ENCODE data around the gene AGBL4. TPM values are rescaled to one million over a fixed set of nuclear protein-coding genes. Genes with fewer than 3 reads are reported as not detected.

Gene AGBL4
- total and polyA plus RNA-seq, 9 of the 15 experiments (the other 6 are each of a cell fraction or from before 2014, with no cell fraction given) = 0.11 TPM; not detected in 7

DNA sequence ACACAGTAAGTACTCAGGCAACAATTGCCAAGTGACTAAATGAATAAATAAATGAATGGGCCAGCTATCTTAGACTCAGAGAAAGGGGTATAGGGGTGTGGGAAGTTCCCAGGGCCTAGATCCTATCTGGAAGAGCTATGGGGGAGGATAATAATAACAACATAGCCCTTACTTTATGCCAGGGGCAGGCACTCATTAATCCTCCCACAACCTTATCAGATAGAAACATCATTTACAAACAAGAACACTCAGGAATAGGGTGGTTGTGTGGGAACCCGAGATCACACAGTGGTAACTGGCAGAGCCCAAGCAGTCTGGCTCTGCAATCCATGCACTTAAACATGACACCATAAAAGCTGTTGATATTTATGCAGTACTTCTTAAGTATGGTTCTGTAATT is 1423.6 kb downstream of the AGBL4 start:
- H3K9me1 ChIP-seq (ENCODE audit: control insufficient read depth, insufficient read depth, low read length) = no peaks in the 10 kb centered on the region
- H3K9me3 ChIP-seq (replicated peaks; ENCODE audit: control insufficient read depth, insufficient read depth, low read depth, low read length) = no peaks in the 10 kb centered on the region
- ChIA-PET POLR2A (no interaction called here), CTCF (ENCODE audit: low intra/inter-chr PET ratio) (interaction anchor here (0.6 kb wide), 1 partner anchor 387 kb away, joined by 3 read pairs; no protein-coding TSS in a partner anchor)
- no peak overlapping the region for H3K4me3 ChIP-seq
- DNase-seq (ENCODE audit: extremely low read depth in 1 of 4, low spot score in 3 of 4) = no peak
- H3K9ac ChIP-seq (ENCODE audit: insufficient read depth in 1 of 2, low read depth in 2 of 2, low read length in 2 of 2) = no peak overlapping the region
- in situ Hi-C loops (cut with MboI) (no loop called here), intact Hi-C loops (cut with micrococcal nuclease) (no loop called here)
- no peak overlapping the region for H2AFZ ChIP-seq (ENCODE audit: low read depth, low read length)
- H4K20me1 ChIP-seq (replicated peaks; ENCODE audit: control insufficient read depth, insufficient read depth, low read length) = no peaks in the 10 kb centered on the region
- H3K4me2 ChIP-seq (ENCODE audit: insufficient read depth, low read length) = no peak overlapping the region
- no peaks in the 10 kb centered on the region for H3K36me3 ChIP-seq (ENCODE audit: control insufficient read depth, insufficient read depth, low read length)
- ATAC-seq = no peak
- no TSS peak for BruUV-seq (replicated peaks)
- 0% methylated on average over 1 of the region's 1 CpG for WGBS (ENCODE audit: insufficient coverage, low coverage, missing lambda C conversion rate)
- no peak for TF ChIP-seq ZNF212 (CRISPR knock-in tag; IDR thresholded peaks at IDR 0.05)
- no peak for TF ChIP-seq RHOXF2B (CRISPR knock-in tag; conservative IDR thresholded peaks at IDR 0.05)
- TF ChIP-seq, protein P1, sequence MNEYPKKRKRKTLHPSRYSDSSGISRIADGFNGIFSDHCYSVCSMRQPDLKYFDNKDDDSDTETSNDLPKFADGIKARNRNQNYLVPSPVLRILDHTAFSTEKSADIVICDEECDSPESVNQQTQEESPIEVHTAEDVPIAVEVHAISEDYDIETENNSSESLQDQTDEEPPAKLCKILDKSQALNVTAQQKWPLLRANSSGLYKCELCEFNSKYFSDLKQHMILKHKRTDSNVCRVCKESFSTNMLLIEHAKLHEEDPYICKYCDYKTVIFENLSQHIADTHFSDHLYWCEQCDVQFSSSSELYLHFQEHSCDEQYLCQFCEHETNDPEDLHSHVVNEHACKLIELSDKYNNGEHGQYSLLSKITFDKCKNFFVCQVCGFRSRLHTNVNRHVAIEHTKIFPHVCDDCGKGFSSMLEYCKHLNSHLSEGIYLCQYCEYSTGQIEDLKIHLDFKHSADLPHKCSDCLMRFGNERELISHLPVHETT (CRISPR knock-in tag; conservative IDR thresholded peaks at IDR 0.05 in 1 of 2, IDR thresholded peaks at IDR 0.05 in 1 of 2) = no peak
- no peak for TF ChIP-seq ZNF551 (CRISPR knock-in tag; IDR thresholded peaks at IDR 0.05)
- TF ChIP-seq DACH1 (IDR thresholded peaks at IDR 0.05; ENCODE audit: partially characterized antibody) = no peak
- no peak for TF ChIP-seq ZC3H4 (CRISPR knock-in tag; IDR thresholded peaks at IDR 0.05; ENCODE audit: borderline replicate concordance)
- no peak for TF ChIP-seq PCBP2 (IDR thresholded peaks at IDR 0.05; ENCODE audit: low read depth, low read length, poor library complexity, severe bottlenecking)
- TF ChIP-seq ZNF224 (CRISPR knock-in tag; IDR thresholded peaks at IDR 0.05) = no peak
- TF ChIP-seq PTBP1 (IDR thresholded peaks at IDR 0.05; ENCODE audit: low read depth, low read length) = no peak
- TF ChIP-seq GABPA (tag; conservative IDR thresholded peaks at IDR 0.05; ENCODE audit: low read depth) = no peak
- TF ChIP-seq NR2F6 (CRISPR knock-in tag; IDR thresholded peaks at IDR 0.05) = no peak
- TF ChIP-seq NRF1 (conservative IDR thresholded peaks at IDR 0.05 in 1 of 2, IDR thresholded peaks at IDR 0.05 in 1 of 2) = no peak
- TF ChIP-seq TRIM24 (IDR thresholded peaks at IDR 0.05) = no peak
- no peak for TF ChIP-seq CXXC5 (CRISPR knock-in tag; IDR thresholded peaks at IDR 0.05)
- no peak for TF ChIP-seq HDAC3 (IDR thresholded peaks at IDR 0.05; ENCODE audit: borderline replicate concordance, partially characterized antibody)
- TF ChIP-seq, protein P2, sequence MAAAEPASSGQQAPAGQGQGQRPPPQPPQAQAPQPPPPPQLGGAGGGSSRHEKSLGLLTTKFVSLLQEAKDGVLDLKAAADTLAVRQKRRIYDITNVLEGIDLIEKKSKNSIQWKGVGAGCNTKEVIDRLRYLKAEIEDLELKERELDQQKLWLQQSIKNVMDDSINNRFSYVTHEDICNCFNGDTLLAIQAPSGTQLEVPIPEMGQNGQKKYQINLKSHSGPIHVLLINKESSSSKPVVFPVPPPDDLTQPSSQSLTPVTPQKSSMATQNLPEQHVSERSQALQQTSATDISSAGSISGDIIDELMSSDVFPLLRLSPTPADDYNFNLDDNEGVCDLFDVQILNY (CRISPR knock-in tag; IDR thresholded peaks at IDR 0.05) = no peak
- TF ChIP-seq, protein P3, sequence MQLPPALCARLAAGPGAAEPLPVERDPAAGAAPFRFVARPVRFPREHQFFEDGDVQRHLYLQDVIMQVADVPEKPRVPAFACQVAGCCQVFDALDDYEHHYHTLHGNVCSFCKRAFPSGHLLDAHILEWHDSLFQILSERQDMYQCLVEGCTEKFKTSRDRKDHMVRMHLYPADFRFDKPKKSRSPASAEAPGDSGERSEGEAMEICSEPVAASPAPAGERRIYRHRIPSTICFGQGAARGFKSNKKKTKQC (CRISPR knock-in tag; IDR thresholded peaks at IDR 0.05) = no peak
- no peak overlapping the region for H3K27ac ChIP-seq (ENCODE audit: extremely low read depth, low read depth, low read length)
- no peaks in the 10 kb centered on the region for H3K79me2 ChIP-seq (ENCODE audit: control insufficient read depth, insufficient read depth, low read length)
- H3K4me1 ChIP-seq (replicated peaks in 1 of 2; ENCODE audit: control insufficient read depth in 2 of 2, insufficient read depth in 2 of 2, low read length in 2 of 2) = no peaks in the 10 kb centered on the region
- H3K27me3 ChIP-seq (ENCODE audit: control insufficient read depth in 2 of 2, insufficient read depth in 2 of 2, low read length in 2 of 2) = no peaks in the 10 kb centered on the region
- FAIRE-seq = no peak
